ENCODE results near the gene LSR.

- TF ChIP-seq TAF1 (IDR thresholded peaks at IDR 0.05; ENCODE audit: low read depth, low read length) = no peak
- no peak for TF ChIP-seq POLR2A (IDR thresholded peaks at IDR 0.05; ENCODE audit: low read depth, low read length)
- no peak for TF ChIP-seq POLR2AphosphoS5 (IDR thresholded peaks at IDR 0.05; ENCODE audit: low read depth, low read length)
Measured at GRCh38 chr19:35297922-35298321, 49.1 kb downstream of the LSR start.

All from GM12891 (cell line).